ENCODE measurements around the gene MSI2.

GRCh38 chr17:57703273-57703672 is 446.9 kb downstream of the MSI2 start:
- TF ChIP-seq CTCF (IDR thresholded peaks at IDR 0.05) (no peak), POLR2A (IDR thresholded peaks at IDR 0.05) (no peak), POLR2AphosphoS5 (IDR thresholded peaks at IDR 0.05) (no peak), EP300 (IDR thresholded peaks at IDR 0.05) (no peak)

All from sigmoid colon (tissue), 4 donors.